WTC11 (cell line): ENCODE measurements around the gene ITPR2. TPM values are rescaled to one million over a fixed set of nuclear protein-coding genes. Genes with fewer than 3 reads are reported as not detected.
"Not testable (repeated sequence)": the region's sequence is repeated elsewhere in the genome, so short reads cannot be mapped to it uniquely, and the experiment has no call there.

Source experiments
- ATAC-seq: fragments of 200-7000 bp; cut with Tn5 transposase; 2 replicates; pipeline ENCODE4 v1.10.0; 2021; ENCODE audit warnings: mild to moderate bottlenecking, moderate library complexity
- CTCF ChIA-PET: fragments of 300-600 bp; sonication (Branson Sonifier 250); formaldehyde crosslinking; loops from one replicate; lab custom pipeline; 2021; ENCODE audit warnings: antibody characterized with exemption; lab: Charles Lee
- POLR2A ChIA-PET: fragments of 350-600 bp; sonication (Branson Sonifier 250); formaldehyde crosslinking; loops from one replicate; lab custom pipeline; 2021; ENCODE audit warnings: antibody characterized with exemption; lab: Charles Lee
- DNase-seq: peaks from one replicate; pipeline ENCODE4 v3.0.0; 2021; ENCODE audit warnings: low spot score
- H3K27ac Mint-ChIP-seq: 2 replicates; pipeline ENCODE4 v1.8.0; 2021; ENCODE audit warnings: mixed read lengths
- H3K27me3 Mint-ChIP-seq: 2 replicates; pipeline ENCODE4 v1.8.0; 2021; ENCODE audit warnings: low read depth, mild to moderate bottlenecking, moderate library complexity, mixed read lengths
- H3K36me3 Mint-ChIP-seq: 2 replicates; pipeline ENCODE4 v1.8.0; 2021; ENCODE audit warnings: mixed read lengths
- H3K4me1 Mint-ChIP-seq: 2 replicates; pipeline ENCODE4 v1.8.0; 2022; ENCODE audit warnings: mixed read lengths
- H3K4me3 Mint-ChIP-seq: 2 replicates; pipeline ENCODE4 v1.8.0; 2021; ENCODE audit warnings: mild to moderate bottlenecking, moderate library complexity, mixed read lengths
- H3K9me3 Mint-ChIP-seq: 2 replicates; pipeline ENCODE4 v1.8.0; 2021; ENCODE audit warnings: mixed read lengths
- CDX4 ChIP-seq: fragments of 250-450 bp; sonication (Bioruptor Pico); IDR thresholded peaks from 2 replicates; pipeline ENCODE4 v1.9.0; 2021; ENCODE audit warnings: moderate library complexity, mild to moderate bottlenecking, inconsistent platforms, borderline replicate concordance
- CREB1 ChIP-seq: sonication (generic); formaldehyde crosslinking; IDR thresholded peaks from 2 replicates; pipeline ENCODE4 v1.8.0; 2023; ENCODE audit warnings: mild to moderate bottlenecking, missing genetic modification reagents
- CREM ChIP-seq: sonication (generic); formaldehyde crosslinking; IDR thresholded peaks from 2 replicates; pipeline ENCODE4 v1.8.1; 2022; ENCODE audit warnings: mild to moderate bottlenecking, missing genetic modification reagents, moderate library complexity
- E2F1 ChIP-seq: sonication (generic); formaldehyde crosslinking; IDR thresholded peaks from 2 replicates; pipeline ENCODE4 v1.8.0; 2022; ENCODE audit warnings: mild to moderate bottlenecking, missing genetic modification reagents
- E2F5 ChIP-seq: sonication (generic); formaldehyde crosslinking; IDR thresholded peaks from 2 replicates; pipeline ENCODE4 v1.8.1; 2022; ENCODE audit warnings: mild to moderate bottlenecking, moderate library complexity, missing genetic modification reagents
- ELF4 ChIP-seq: sonication (generic); formaldehyde crosslinking; IDR thresholded peaks from 2 replicates; pipeline ENCODE4 v1.8.1; 2022; ENCODE audit warnings: low read depth, mild to moderate bottlenecking, moderate library complexity, missing genetic modification reagents
- ERG ChIP-seq: fragments of 250-450 bp; sonication (Bioruptor Pico); IDR thresholded peaks from 2 replicates; pipeline ENCODE4 v1.8.0; 2021; ENCODE audit warnings: mild to moderate bottlenecking
- FOXJ3 ChIP-seq: sonication (generic); formaldehyde crosslinking; IDR thresholded peaks from 2 replicates; pipeline ENCODE4 v1.9.0; 2021; ENCODE audit warnings: missing genetic modification reagents, mild to moderate bottlenecking, borderline replicate concordance
- GABPB1 ChIP-seq: sonication (generic); formaldehyde crosslinking; IDR thresholded peaks from 2 replicates; pipeline ENCODE4 v1.8.1; 2023; ENCODE audit warnings: mild to moderate bottlenecking, missing genetic modification reagents
- GRHL2 ChIP-seq: fragments of 250-450 bp; sonication (Bioruptor Pico); IDR thresholded peaks from 2 replicates; pipeline ENCODE4 v1.8.0; 2022; ENCODE audit warnings: mild to moderate bottlenecking, moderate library complexity; ENCODE audit not compliant: insufficient replicate concordance, severe bottlenecking
- GTF2I ChIP-seq: fragments of 250-450 bp; sonication (Bioruptor Pico); conservative IDR thresholded peaks from 2 replicates; pipeline ENCODE4 v1.4.0; 2021; ENCODE audit warnings: mild to moderate bottlenecking
- IRF1 ChIP-seq: sonication (generic); formaldehyde crosslinking; IDR thresholded peaks from 2 replicates; pipeline ENCODE4 v1.8.0; 2023; ENCODE audit warnings: missing genetic modification reagents
- JUN ChIP-seq: sonication (generic); formaldehyde crosslinking; IDR thresholded peaks from 2 replicates; pipeline ENCODE4 v1.8.0; 2023; ENCODE audit warnings: mild to moderate bottlenecking, missing genetic modification reagents
- MYBL2 ChIP-seq: sonication (generic); formaldehyde crosslinking; IDR thresholded peaks from 2 replicates; pipeline ENCODE4 v1.8.1; 2023; ENCODE audit warnings: mild to moderate bottlenecking, moderate library complexity, missing genetic modification reagents
- NFATC4 ChIP-seq: fragments of 250-450 bp; sonication (Bioruptor Pico); IDR thresholded peaks from 2 replicates; pipeline ENCODE4 v1.9.0; 2021; ENCODE audit warnings: mild to moderate bottlenecking
- NR2C2 ChIP-seq: sonication (generic); formaldehyde crosslinking; IDR thresholded peaks from 2 replicates; pipeline ENCODE4 v1.8.0; 2022; ENCODE audit warnings: mild to moderate bottlenecking, missing genetic modification reagents
- OVOL2 ChIP-seq: fragments of 250-450 bp; sonication (Bioruptor Pico); IDR thresholded peaks from 2 replicates; pipeline ENCODE4 v1.9.0; 2021; ENCODE audit warnings: mild to moderate bottlenecking, borderline replicate concordance
- TEAD4 ChIP-seq: sonication (generic); formaldehyde crosslinking; IDR thresholded peaks from 2 replicates; pipeline ENCODE4 v1.8.0; 2022; ENCODE audit warnings: mild to moderate bottlenecking, missing genetic modification reagents
- ZNF219 ChIP-seq: sonication (generic); formaldehyde crosslinking; IDR thresholded peaks from 2 replicates; pipeline ENCODE4 v1.8.0; 2023; ENCODE audit warnings: missing genetic modification reagents, mild to moderate bottlenecking, borderline replicate concordance
- ZNF232 ChIP-seq: sonication (generic); formaldehyde crosslinking; IDR thresholded peaks from 2 replicates; pipeline ENCODE4 v1.8.0; 2022; ENCODE audit warnings: mild to moderate bottlenecking, missing genetic modification reagents
- ZNF396 ChIP-seq: fragments of 250-450 bp; sonication (Bioruptor Pico); IDR thresholded peaks from 2 replicates; pipeline ENCODE4 v1.8.0; 2021; ENCODE audit warnings: mild to moderate bottlenecking, moderate library complexity, borderline replicate concordance
- total RNA-seq: library from RNA; stranded (reverse); gene quantifications from 3 replicates; pipeline ENCODE4 v1.2.3, GENCODE V29; 2021

Gene ITPR2
- total RNA-seq, 1 experiment from 2014 or later: 50.7 TPM

GRCh38 chr12:26760657-26761293, 72.2 kb downstream of the ITPR2 start (continued):
- TF ChIP-seq ZNF396 (CRISPR knock-in tag) (no peak), ELF4 (CRISPR knock-in tag) (no peak), NFATC4 (no peak), JUN (CRISPR knock-in tag) (no peak), CREM (CRISPR knock-in tag) (no peak)

GRCh38 chr12:26755362-26755761, 77.6 kb downstream of the ITPR2 start:
- peaks cover 70% of the 10 kb centered on the region for H3K9me3 Mint-ChIP-seq
- DNase-seq, POLR2A ChIA-PET, H3K4me3 Mint-ChIP-seq, CTCF ChIA-PET, H3K4me1 Mint-ChIP-seq, H3K27me3 Mint-ChIP-seq, H3K27ac Mint-ChIP-seq, ATAC-seq: not testable (repeated sequence)
- H3K36me3 Mint-ChIP-seq: peaks cover 57% of the 10 kb centered on the region

GRCh38 chr12:26754148-26754547, 78.8 kb downstream of the ITPR2 start:
- ATAC-seq (no peak), DNase-seq (no peak)
- Mint-ChIP-seq H3K36me3 (peaks cover 57% of the 10 kb centered on the region), H3K9me3 (peaks cover 61% of the 10 kb centered on the region), H3K27me3 (peaks cover 4% of the 10 kb centered on the region; the same call in 1 of the 2 replicates), H3K4me3 (no peak overlapping the region), H3K27ac (no peak overlapping the region), H3K4me1 (peaks cover under 1% of the 10 kb centered on the region)
- no peak for TF ChIP-seq GTF2I (CRISPR knock-in tag)
- no peak for TF ChIP-seq GRHL2 (CRISPR knock-in tag)
- TF ChIP-seq ZNF232 (CRISPR knock-in tag): no peak
- no peak for TF ChIP-seq FOXJ3
- TF ChIP-seq NR2C2 (CRISPR knock-in tag): no peak
- no peak for TF ChIP-seq GABPB1 (CRISPR knock-in tag)
- TF ChIP-seq ZNF219: no peak
- no peak for TF ChIP-seq MYBL2 (CRISPR knock-in tag)
- no peak for TF ChIP-seq CREB1
- TF ChIP-seq ERG (CRISPR knock-in tag): no peak
- no peak for TF ChIP-seq E2F5 (CRISPR knock-in tag)
- TF ChIP-seq E2F1 (CRISPR knock-in tag): no peak
- TF ChIP-seq TEAD4 (CRISPR knock-in tag): no peak
- TF ChIP-seq CDX4 (CRISPR knock-in tag): no peak
- no peak for TF ChIP-seq CREM (CRISPR knock-in tag)
- TF ChIP-seq IRF1 (CRISPR knock-in tag): no peak
- no peak for TF ChIP-seq OVOL2 (CRISPR knock-in tag)
- POLR2A ChIA-PET: no interaction called here
- CTCF ChIA-PET: no interaction called here
